Measurements from ENCODE around the gene KCND1. TPM values are rescaled to one million over a fixed set of nuclear protein-coding genes. Genes with fewer than 3 reads are reported as not detected.

Gene KCND1
- total and polyA plus RNA-seq, 2 experiments from 2014 or later = 2.7 to 5.6 TPM

DNA sequence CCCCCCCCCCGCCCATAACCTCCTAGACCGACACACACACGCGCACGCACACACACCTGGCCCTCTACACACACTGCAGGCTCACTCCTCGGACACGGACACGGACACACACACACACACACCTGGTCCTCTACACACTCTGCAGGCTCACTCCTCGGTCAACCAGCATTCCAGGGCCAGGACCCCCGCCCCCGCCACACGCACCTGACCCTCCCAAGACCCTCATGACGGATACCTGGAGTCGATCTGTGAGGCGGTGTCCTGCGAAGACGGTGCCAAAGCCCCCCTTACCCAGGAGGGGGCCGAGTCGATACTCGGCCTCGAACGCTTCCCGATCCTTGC lies 53.4 kb downstream of the KCND1 start:
- Histone ChIP-seq H4K20me1 (replicated peaks; ENCODE audit: insufficient read depth) (peaks cover 13% of the 10 kb centered on the region), H3K9me2 (ENCODE audit: insufficient read depth) (no peaks in the 10 kb centered on the region), H3K36me3 (ENCODE audit: insufficient read depth) (peaks cover 30% of the 10 kb centered on the region; the same call in 1 of the 2 replicates), H3K27me3 (ENCODE audit: insufficient read depth) (no peaks in the 10 kb centered on the region), H3K4me2 (peak overlapping the region; percentile 79), H3K79me2 (replicated peaks; ENCODE audit: insufficient read depth) (peaks cover 56% of the 10 kb centered on the region), H3K27ac (ENCODE audit: low read depth) (peak overlapping the region; percentile 76; the same call in 1 of the 2 replicates), H3K4me3 (peak overlapping the region; percentile 87), H3K4me1 (ENCODE audit: insufficient read depth) (peaks cover 37% of the 10 kb centered on the region; the same call in 1 of the 2 replicates), H3F3A (replicated peaks; ENCODE audit: low read depth) (peaks cover 35% of the 10 kb centered on the region), H2AFZ (no peak overlapping the region)
- Mint-ChIP-seq H3K27me3 (ENCODE audit: insufficient read depth, low read depth, poor library complexity) (peaks cover 18% of the 10 kb centered on the region), H3K9me3 (peaks cover 7% of the 10 kb centered on the region), H3K27ac (peak overlapping the region; percentile 95), H3K36me3 (ENCODE audit: low read depth) (peaks cover 67% of the 10 kb centered on the region), H3K4me3 (peak overlapping the region; percentile 98), H3K4me1 (peaks cover 45% of the 10 kb centered on the region)
- ATAC-seq (no peak), DNase-seq (ENCODE audit: low spot score) (no peak)
- TF ChIP-seq ZNF331 (CRISPR knock-in tag; IDR thresholded peaks at IDR 0.05; ENCODE audit: low read depth) (no peak), ZNF114 (CRISPR knock-in tag; IDR thresholded peaks at IDR 0.05) (no peak), NANOG (IDR thresholded peaks at IDR 0.05; ENCODE audit: borderline replicate concordance) (no peak), JUNB (IDR thresholded peaks at IDR 0.05; ENCODE audit: unreplicated experiment) (no peak), CREB1 (CRISPR knock-in tag; IDR thresholded peaks at IDR 0.05; ENCODE audit: low read depth) (no peak), STAT1 (IDR thresholded peaks at IDR 0.05; ENCODE audit: unreplicated experiment) (no peak), EZH2phosphoT487 (IDR thresholded peaks at IDR 0.05; ENCODE audit: unreplicated experiment) (no peak), POLR2AphosphoS5 (IDR thresholded peaks at IDR 0.05; ENCODE audit: low read depth) (no peak), EZH2 (IDR thresholded peaks at IDR 0.05; ENCODE audit: low read depth, unreplicated experiment) (no peak)
- TF ChIP-seq, protein P1, sequence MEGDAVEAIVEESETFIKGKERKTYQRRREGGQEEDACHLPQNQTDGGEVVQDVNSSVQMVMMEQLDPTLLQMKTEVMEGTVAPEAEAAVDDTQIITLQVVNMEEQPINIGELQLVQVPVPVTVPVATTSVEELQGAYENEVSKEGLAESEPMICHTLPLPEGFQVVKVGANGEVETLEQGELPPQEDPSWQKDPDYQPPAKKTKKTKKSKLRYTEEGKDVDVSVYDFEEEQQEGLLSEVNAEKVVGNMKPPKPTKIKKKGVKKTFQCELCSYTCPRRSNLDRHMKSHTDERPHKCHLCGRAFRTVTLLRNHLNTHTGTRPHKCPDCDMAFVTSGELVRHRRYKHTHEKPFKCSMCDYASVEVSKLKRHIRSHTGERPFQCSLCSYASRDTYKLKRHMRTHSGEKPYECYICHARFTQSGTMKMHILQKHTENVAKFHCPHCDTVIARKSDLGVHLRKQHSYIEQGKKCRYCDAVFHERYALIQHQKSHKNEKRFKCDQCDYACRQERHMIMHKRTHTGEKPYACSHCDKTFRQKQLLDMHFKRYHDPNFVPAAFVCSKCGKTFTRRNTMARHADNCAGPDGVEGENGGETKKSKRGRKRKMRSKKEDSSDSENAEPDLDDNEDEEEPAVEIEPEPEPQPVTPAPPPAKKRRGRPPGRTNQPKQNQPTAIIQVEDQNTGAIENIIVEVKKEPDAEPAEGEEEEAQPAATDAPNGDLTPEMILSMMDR (conservative IDR thresholded peaks at IDR 0.05; ENCODE audit: low read depth in 2 of 2) = no peak
- TF ChIP-seq, protein P2, sequence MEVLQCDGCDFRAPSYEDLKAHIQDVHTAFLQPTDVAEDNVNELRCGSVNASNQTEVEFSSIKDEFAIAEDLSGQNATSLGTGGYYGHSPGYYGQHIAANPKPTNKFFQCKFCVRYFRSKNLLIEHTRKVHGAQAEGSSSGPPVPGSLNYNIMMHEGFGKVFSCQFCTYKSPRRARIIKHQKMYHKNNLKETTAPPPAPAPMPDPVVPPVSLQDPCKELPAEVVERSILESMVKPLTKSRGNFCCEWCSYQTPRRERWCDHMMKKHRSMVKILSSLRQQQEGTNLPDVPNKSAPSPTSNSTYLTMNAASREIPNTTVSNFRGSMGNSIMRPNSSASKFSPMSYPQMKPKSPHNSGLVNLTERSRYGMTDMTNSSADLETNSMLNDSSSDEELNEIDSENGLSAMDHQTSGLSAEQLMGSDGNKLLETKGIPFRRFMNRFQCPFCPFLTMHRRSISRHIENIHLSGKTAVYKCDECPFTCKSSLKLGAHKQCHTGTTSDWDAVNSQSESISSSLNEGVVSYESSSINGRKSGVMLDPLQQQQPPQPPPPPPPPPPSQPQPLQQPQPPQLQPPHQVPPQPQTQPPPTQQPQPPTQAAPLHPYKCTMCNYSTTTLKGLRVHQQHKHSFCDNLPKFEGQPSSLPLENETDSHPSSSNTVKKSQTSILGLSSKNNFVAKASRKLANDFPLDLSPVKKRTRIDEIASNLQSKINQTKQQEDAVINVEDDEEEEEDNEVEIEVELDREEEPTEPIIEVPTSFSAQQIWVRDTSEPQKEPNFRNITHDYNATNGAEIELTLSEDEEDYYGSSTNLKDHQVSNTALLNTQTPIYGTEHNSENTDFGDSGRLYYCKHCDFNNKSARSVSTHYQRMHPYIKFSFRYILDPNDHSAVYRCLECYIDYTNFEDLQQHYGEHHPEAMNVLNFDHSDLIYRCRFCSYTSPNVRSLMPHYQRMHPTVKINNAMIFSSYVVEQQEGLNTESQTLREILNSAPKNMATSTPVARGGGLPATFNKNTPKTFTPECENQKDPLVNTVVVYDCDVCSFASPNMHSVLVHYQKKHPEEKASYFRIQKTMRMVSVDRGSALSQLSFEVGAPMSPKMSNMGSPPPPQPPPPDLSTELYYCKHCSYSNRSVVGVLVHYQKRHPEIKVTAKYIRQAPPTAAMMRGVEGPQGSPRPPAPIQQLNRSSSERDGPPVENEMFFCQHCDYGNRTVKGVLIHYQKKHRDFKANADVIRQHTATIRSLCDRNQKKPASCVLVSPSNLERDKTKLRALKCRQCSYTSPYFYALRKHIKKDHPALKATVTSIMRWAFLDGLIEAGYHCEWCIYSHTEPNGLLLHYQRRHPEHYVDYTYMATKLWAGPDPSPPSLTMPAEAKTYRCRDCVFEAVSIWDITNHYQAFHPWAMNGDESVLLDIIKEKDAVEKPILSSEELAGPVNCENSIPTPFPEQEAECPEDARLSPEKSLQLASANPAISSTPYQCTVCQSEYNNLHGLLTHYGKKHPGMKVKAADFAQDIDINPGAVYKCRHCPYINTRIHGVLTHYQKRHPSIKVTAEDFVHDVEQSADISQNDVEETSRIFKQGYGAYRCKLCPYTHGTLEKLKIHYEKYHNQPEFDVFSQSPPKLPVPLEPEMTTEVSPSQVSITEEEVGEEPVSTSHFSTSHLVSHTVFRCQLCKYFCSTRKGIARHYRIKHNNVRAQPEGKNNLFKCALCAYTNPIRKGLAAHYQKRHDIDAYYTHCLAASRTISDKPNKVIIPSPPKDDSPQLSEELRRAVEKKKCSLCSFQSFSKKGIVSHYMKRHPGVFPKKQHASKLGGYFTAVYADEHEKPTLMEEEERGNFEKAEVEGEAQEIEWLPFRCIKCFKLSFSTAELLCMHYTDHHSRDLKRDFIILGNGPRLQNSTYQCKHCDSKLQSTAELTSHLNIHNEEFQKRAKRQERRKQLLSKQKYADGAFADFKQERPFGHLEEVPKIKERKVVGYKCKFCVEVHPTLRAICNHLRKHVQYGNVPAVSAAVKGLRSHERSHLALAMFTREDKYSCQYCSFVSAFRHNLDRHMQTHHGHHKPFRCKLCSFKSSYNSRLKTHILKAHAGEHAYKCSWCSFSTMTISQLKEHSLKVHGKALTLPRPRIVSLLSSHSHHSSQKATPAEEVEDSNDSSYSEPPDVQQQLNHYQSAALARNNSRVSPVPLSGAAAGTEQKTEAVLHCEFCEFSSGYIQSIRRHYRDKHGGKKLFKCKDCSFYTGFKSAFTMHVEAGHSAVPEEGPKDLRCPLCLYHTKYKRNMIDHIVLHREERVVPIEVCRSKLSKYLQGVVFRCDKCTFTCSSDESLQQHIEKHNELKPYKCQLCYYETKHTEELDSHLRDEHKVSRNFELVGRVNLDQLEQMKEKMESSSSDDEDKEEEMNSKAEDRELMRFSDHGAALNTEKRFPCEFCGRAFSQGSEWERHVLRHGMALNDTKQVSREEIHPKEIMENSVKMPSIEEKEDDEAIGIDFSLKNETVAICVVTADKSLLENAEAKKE (CRISPR knock-in tag; IDR thresholded peaks at IDR 0.05) = no peak
- TF ChIP-seq, protein P3, sequence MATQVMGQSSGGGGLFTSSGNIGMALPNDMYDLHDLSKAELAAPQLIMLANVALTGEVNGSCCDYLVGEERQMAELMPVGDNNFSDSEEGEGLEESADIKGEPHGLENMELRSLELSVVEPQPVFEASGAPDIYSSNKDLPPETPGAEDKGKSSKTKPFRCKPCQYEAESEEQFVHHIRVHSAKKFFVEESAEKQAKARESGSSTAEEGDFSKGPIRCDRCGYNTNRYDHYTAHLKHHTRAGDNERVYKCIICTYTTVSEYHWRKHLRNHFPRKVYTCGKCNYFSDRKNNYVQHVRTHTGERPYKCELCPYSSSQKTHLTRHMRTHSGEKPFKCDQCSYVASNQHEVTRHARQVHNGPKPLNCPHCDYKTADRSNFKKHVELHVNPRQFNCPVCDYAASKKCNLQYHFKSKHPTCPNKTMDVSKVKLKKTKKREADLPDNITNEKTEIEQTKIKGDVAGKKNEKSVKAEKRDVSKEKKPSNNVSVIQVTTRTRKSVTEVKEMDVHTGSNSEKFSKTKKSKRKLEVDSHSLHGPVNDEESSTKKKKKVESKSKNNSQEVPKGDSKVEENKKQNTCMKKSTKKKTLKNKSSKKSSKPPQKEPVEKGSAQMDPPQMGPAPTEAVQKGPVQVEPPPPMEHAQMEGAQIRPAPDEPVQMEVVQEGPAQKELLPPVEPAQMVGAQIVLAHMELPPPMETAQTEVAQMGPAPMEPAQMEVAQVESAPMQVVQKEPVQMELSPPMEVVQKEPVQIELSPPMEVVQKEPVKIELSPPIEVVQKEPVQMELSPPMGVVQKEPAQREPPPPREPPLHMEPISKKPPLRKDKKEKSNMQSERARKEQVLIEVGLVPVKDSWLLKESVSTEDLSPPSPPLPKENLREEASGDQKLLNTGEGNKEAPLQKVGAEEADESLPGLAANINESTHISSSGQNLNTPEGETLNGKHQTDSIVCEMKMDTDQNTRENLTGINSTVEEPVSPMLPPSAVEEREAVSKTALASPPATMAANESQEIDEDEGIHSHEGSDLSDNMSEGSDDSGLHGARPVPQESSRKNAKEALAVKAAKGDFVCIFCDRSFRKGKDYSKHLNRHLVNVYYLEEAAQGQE (IDR thresholded peaks at IDR 0.05; ENCODE audit: unreplicated experiment) = no peak
- TF ChIP-seq, protein P4, sequence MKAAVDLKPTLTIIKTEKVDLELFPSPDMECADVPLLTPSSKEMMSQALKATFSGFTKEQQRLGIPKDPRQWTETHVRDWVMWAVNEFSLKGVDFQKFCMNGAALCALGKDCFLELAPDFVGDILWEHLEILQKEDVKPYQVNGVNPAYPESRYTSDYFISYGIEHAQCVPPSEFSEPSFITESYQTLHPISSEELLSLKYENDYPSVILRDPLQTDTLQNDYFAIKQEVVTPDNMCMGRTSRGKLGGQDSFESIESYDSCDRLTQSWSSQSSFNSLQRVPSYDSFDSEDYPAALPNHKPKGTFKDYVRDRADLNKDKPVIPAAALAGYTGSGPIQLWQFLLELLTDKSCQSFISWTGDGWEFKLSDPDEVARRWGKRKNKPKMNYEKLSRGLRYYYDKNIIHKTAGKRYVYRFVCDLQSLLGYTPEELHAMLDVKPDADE (IDR thresholded peaks at IDR 0.05) = no peak
